Left renal pelvis (tissue), 4 donors: ENCODE data around the gene ST8SIA6. TPM values are rescaled to one million over a fixed set of nuclear protein-coding genes. Genes with fewer than 3 reads are reported as not detected.
"Not testable (repeated sequence)": the region's sequence is repeated elsewhere in the genome, so short reads cannot be mapped to it uniquely, and the experiment has no call there.

Experiments used
- DNase-seq, 4 donors: peaks; one replicate each; pipeline ENCODE4 v3.0.0-alpha.2; 2013; ENCODE audit warnings: low read depth in 4 of 4, low spot score in 3 of 4
- polyA plus RNA-seq, 4 donors: library from polyadenylated mRNA; unstranded; fragments of 120-200 nt; gene quantifications; one replicate each; pipeline ENCODE4 v1.2.1, GENCODE V29; 2013; ENCODE audit not compliant: insufficient read length in 4 of 4

Gene ST8SIA6, protein sequence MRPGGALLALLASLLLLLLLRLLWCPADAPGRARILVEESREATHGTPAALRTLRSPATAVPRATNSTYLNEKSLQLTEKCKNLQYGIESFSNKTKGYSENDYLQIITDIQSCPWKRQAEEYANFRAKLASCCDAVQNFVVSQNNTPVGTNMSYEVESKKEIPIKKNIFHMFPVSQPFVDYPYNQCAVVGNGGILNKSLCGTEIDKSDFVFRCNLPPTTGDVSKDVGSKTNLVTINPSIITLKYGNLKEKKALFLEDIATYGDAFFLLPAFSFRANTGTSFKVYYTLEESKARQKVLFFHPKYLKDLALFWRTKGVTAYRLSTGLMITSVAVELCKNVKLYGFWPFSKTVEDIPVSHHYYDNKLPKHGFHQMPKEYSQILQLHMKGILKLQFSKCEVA
- polyA plus RNA-seq, result 1 to 10 TPM in 2 of 4 donors, under 1 TPM in 2; 0.67 to 2.6 (median 1.2) TPM

GRCh38 chr10:17454161-17455014 is at the start of gene ST8SIA6:
Gene ST8SIA6, minus strand, starts transcription at chr10:17454595. Its CDS starts 340 bp downstream, at chr10:17454255.
- DNase-seq, result peak in 3 of 4 donors; percentile 25 to 41 (median 41)

- DNase-seq, result no peak
These were observed 49.4 kb upstream of the ST8SIA6 start for GRCh38 chr10:17503795-17504194.

- DNase-seq, result no peak
These were observed 48.4 kb upstream of the ST8SIA6 start for GRCh38 chr10:17502814-17503213.

DNA sequence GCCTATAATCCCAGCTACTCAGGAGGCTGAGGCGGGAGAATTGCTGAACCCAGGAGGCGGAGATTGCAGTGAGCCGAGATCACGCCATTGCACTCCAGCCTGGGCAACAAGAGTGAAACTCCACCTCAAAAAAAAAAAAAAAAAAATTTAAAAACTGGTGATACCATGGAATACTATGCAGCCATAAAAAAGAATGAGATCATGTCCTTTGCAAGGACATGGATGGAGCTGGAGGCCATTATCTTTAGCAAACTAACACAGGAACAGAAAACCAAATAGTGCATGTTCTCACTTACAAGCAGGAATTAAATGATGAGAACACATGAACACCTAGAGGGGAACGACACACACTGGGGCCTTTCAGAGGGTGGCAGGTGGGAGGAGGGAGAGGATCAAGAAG is 44.6 kb upstream of the ST8SIA6 start:
- not testable (repeated sequence) for DNase-seq

- DNase-seq, result no peak
These were observed 43.1 kb upstream of the ST8SIA6 start for GRCh38 chr10:17497446-17498030.

GRCh38 chr10:17494626-17495260 is 40.3 kb upstream of the ST8SIA6 start:
- DNase-seq, result no peak

- no peak for DNase-seq
These were observed 34.5 kb upstream of the ST8SIA6 start for GRCh38 chr10:17488848-17489247.

GRCh38 chr10:17483079-17483478 is 28.7 kb upstream of the ST8SIA6 start:
- no peak for DNase-seq

DNA sequence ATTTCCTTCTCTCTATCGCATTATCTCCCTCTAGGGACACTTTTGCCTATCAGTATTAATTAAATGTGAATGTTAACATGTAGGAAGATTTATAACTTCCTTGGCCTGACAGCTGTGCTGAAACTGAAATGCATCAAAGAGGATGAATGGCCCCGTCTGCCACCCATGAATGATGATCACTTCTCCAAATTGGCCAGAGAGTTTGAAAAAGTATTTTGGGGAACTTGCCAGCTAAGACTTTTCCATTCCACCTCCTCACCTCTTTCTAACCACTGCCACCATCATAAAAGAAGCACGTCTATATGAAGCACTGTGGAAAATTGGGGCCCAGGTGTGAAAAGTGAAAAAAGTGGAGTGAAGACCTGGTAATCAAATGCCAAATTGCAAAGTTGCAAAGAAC is 25.4 kb upstream of the ST8SIA6 start:
- DNase-seq, result no peak

DNA sequence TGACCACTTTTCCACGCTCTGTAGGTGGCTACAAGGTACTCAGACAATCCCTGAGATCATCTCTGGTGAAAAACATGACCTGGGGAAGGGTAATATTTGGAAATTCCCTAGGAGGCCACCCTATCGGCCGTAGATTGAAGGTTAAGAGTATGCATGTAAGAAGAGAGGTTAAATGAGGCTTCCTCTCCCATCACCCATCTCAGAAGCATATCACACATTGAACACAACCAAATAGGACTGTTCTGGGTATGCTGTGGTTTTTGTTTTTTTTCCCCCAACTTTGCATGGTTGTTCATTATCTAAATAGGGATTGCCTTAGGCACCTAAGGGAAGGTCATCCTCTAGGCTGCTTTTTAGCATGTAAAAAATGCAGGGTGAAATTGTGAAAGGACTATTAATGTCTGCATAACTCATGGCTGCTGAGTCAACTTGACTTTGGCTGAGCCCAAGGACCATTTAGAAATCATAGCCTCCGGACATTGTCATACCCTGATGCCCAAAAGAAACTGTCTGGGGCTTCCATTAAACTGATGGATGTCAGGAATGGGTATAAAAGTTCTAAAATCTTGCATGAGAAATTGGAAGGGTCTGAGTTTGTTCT is 24.7 kb upstream of the ST8SIA6 start:
- DNase-seq, result no peak

- no peak for DNase-seq
These were observed 21.7 kb upstream of the ST8SIA6 start for GRCh38 chr10:17476073-17476472.

DNA sequence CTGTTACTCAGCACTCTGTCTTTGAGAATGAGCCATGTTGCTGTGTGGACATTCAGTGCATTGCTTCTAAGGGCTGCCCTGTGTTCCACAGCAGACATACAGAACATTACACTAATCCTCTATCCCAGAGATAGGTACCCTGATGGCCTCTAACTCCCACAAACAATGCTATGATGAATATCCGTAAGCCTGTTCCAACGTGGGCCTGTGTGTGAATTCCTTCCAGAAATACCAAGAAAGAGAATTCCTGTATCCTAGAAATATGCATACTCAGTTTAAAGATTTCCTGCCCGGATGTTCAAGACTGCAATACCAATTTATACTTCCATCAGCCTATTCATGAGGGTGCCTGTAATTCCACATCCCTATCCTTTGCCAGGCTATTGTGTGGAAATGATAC is 21.3 kb upstream of the ST8SIA6 start:
- DNase-seq, result no peak

DNA sequence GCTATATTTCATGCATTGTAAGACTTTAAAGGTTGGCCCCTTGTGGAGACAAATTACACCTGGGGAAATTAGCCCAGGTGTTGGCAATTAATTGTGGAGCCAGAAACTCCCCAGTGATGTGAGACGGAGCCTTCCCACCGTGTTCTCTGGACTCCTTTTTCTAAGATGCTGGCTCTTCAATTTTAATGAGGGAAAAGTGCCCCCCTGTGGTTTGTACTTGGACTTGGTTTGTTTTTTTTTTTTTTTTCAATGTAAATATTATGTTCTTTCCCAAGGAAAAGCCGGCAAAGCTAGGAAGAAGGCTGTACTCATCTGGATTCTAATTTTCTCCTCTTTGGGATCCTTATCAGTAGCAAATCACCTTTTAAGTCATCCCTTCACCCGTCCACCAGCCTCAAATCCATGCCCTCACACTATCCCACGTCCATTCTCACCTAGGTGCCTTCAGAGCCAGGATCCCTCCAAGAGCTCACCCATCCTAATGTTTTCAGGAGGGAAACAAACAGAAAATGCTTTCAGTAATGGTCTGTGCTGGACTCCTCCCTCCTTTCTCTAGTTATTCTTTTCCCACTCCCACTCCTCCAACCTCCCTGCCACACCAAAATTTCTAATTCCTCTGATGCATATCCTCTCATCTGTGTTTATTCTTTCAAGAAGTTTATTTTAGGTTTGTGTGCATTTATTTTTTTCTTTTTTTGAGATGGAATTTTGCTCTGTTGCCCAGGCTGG is 20.4 kb upstream of the ST8SIA6 start:
- DNase-seq, result no peak

DNA sequence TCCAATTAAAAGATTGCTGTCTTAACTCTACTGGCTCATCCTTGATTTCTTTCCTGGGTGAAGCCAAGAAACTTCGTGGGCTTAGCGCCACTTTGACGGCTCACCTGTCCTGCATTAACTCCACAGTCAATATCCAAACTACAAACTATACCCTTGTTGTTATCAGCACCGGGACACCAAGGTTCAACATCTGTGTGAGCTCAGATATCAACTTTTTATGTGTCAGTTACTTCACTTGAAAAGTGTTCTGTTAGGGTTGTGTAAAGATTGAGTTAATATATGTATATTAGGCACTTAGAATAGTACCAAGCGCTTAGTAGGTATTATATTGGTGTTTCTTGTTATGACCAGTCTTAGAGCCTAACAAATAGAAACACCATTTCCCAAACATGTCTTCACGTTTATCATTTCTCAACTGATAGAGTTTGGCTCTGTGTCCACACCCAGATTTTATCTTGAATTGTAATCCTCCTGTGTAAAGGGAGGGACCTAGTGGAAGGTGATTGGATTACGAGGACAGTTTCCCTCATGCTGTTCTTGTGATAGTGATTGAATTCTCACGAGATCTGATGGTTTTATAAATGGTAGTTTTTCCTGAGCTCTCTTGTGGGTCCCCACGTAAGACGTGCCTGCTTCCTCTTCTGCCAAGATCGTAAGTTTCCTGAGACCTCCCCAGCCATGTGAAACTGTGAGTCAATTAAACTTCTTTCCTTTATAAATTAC is 19.0 kb upstream of the ST8SIA6 start:
- DNase-seq, result no peak

GRCh38 chr10:17472481-17473227 is 18.3 kb upstream of the ST8SIA6 start:
- no peak for DNase-seq

- DNase-seq, result no peak
These were observed 15.9 kb upstream of the ST8SIA6 start for GRCh38 chr10:17470246-17470645.

- DNase-seq, result no peak
These were observed 11.1 kb upstream of the ST8SIA6 start for GRCh38 chr10:17465328-17466125.
